Subcutaneous adipose tissue (tissue), 4 donors: ENCODE results near the gene MGLL. TPM values are rescaled to one million over a fixed set of nuclear protein-coding genes. Genes with fewer than 3 reads are reported as not detected.

ENCODE experiments used
- CTCF ChIP-seq: fragments of 450-650 bp; IDR thresholded peaks from one replicate; pipeline ENCODE4 v1.5.1; 2016; ENCODE audit warnings: low read depth, mild to moderate bottlenecking, control low read depth, antibody characterized with exemption, moderate library complexity
- total RNA-seq, 4 donors: library from RNA; depleted of rRNA; stranded (reverse); fragments of >200 nt; gene quantifications; one replicate each; pipeline ENCODE4 v1.1.0, GENCODE V29; 2016

MGLL gene
- total RNA-seq, 4 donors from 2014 or later = 83.9 to 292 (median 110) TPM

- no peak for TF ChIP-seq CTCF
These were observed 75.2 kb downstream of the MGLL start for GRCh38 chr3:127747066-127747465.

GRCh38 chr3:127746400-127747057 lies 75.8 kb downstream of the MGLL start:
- TF ChIP-seq CTCF = no peak

GRCh38 chr3:127745656-127746399 lies 76.5 kb downstream of the MGLL start:
- no peak for TF ChIP-seq CTCF

- TF ChIP-seq CTCF = no peak
These were observed 77.4 kb downstream of the MGLL start for GRCh38 chr3:127744875-127745274.

- no peak for TF ChIP-seq CTCF
These were observed 78.0 kb downstream of the MGLL start for GRCh38 chr3:127744253-127744815.

GRCh38 chr3:127743351-127744252 lies 78.7 kb downstream of the MGLL start:
- TF ChIP-seq CTCF = no peak
